Naive thymus-derived CD4-positive, alpha-beta T cell (primary cell): ENCODE results near the gene TOR1AIP1. TPM values are rescaled to one million over a fixed set of nuclear protein-coding genes. Genes with fewer than 3 reads are reported as not detected.

Experiments used
- ATAC-seq: fragments of 150-1000 bp; cut with Tn5 transposase; 2 replicates; pipeline ENCODE4 v1.10.0; 2021; ENCODE audit warnings: mild to moderate bottlenecking, moderate library complexity
- CTCF ChIA-PET: fragments of 350-600 bp; sonication (Branson Sonifier 250); formaldehyde crosslinking; loops from one replicate; lab custom pipeline; 2021; ENCODE audit warnings: antibody characterized with exemption; lab: Charles Lee
- POLR2A ChIA-PET: fragments of 350-600 bp; sonication (Branson Sonifier 250); formaldehyde crosslinking; loops from one replicate; lab custom pipeline; 2021; ENCODE audit warnings: antibody characterized with exemption, inconsistent platforms; lab: Charles Lee
- DNase-seq, 9 donors: peaks; one replicate each; pipeline versions ENCODE4 v3.0.0 to v3.0.0-alpha.2; 2020 to 2022; ENCODE audit warnings: mixed read lengths in 1 of 9
- H3K27ac ChIP-seq: one replicate; pipeline ENCODE4 v1.7.0; 2013; ENCODE audit warnings: mild to moderate bottlenecking, low read depth, low read length, moderate library complexity
- H3K27me3 ChIP-seq, 2 donors: one replicate each; pipeline ENCODE4 v1.7.0; 2013; ENCODE audit warnings: low read length in 2 of 2, mild to moderate bottlenecking in 2 of 2, moderate library complexity in 2 of 2; ENCODE audit not compliant: control insufficient read depth in 2 of 2, insufficient read depth in 2 of 2
- H3K36me3 ChIP-seq, 3 experiments: 1 replicate in 2 of 3; 2 replicates in 1 of 3; pipeline ENCODE4 v1.7.0; 2013; ENCODE audit warnings: low read length in 3 of 3, mild to moderate bottlenecking in 3 of 3, moderate library complexity in 1 of 3; ENCODE audit not compliant: insufficient read depth in 3 of 3, control insufficient read depth in 2 of 3
- H3K4me1 ChIP-seq, 2 donors: one replicate each; pipeline ENCODE4 v1.7.0; 2013; ENCODE audit warnings: low read length in 2 of 2, mild to moderate bottlenecking in 2 of 2, moderate library complexity in 1 of 2; ENCODE audit not compliant: control insufficient read depth in 2 of 2, insufficient read depth in 2 of 2
- H3K4me3 ChIP-seq: 2 replicates; pipeline ENCODE4 v1.7.0; 2013; ENCODE audit warnings: mild to moderate bottlenecking, low read length
- H3K9me3 ChIP-seq, 3 experiments: 1 replicate in 2 of 3; 2 replicates in 1 of 3; pipeline ENCODE4 v1.7.0; 2013; ENCODE audit warnings: low read length in 3 of 3; ENCODE audit not compliant: control insufficient read depth in 2 of 3
- H3K27ac Mint-ChIP-seq, 9 donors: one replicate each; pipeline ENCODE4 v1.8.0; 2020 to 2022; ENCODE audit warnings: mixed read lengths in 9 of 9, mild to moderate bottlenecking in 8 of 9, moderate library complexity in 5 of 9, inconsistent platforms in 2 of 9
- H3K27me3 Mint-ChIP-seq, 5 donors: one replicate each; pipeline ENCODE4 v1.8.0; 2021 to 2022; ENCODE audit warnings: mixed read lengths in 5 of 5, mild to moderate bottlenecking in 1 of 5
- H3K36me3 Mint-ChIP-seq, 5 donors: one replicate each; pipeline ENCODE4 v1.8.0; 2020 to 2022; ENCODE audit warnings: mixed read lengths in 5 of 5, mild to moderate bottlenecking in 3 of 5, inconsistent platforms in 1 of 5
- H3K4me1 Mint-ChIP-seq, 7 donors: one replicate each; pipeline ENCODE4 v1.8.0; 2020 to 2022; ENCODE audit warnings: mixed read lengths in 7 of 7, mild to moderate bottlenecking in 3 of 7, inconsistent platforms in 1 of 7
- H3K4me3 Mint-ChIP-seq, 10 donors: one replicate each; pipeline ENCODE4 v1.8.0; 2020 to 2022; ENCODE audit warnings: mild to moderate bottlenecking in 10 of 10, mixed read lengths in 10 of 10, moderate library complexity in 6 of 10, inconsistent platforms in 2 of 10
- H3K9me3 Mint-ChIP-seq, 11 donors: one replicate each; pipeline ENCODE4 v1.8.0; 2020 to 2022; ENCODE audit warnings: mixed read lengths in 11 of 11, mild to moderate bottlenecking in 4 of 11, inconsistent platforms in 1 of 11, moderate library complexity in 1 of 11
- intact Hi-C, 2 donors: fragments of 100-400 bp; cut with micrococcal nuclease; formaldehyde crosslinking; loops; one replicate each; pipeline ENCODE4 v1.15.1; 2023
- polyA plus RNA-seq, 2 donors: library from polyadenylated mRNA; unstranded; fragments of 300-500 nt; fragmentation: Illumina TruSeq; gene quantifications; one replicate each; pipeline ENCODE4 v1.2.3, GENCODE V29; 2021
- total RNA-seq, 6 experiments: library from RNA in 5 of 6; stranded (reverse) in 5 of 6; gene quantifications; 1 replicate in 5 of 6; 2 replicates in 1 of 6; pipeline ENCODE4 v1.2.3 and lab custom pipeline; 2021 to 2026

Gene TOR1AIP1
- total and polyA plus RNA-seq, 7 experiments from 2014 or later, result 47.4 to 88.6 (median 59.5) TPM

GRCh38 chr1:179952186-179952585, 70.1 kb downstream of the TOR1AIP1 start:
- Mint-ChIP-seq H3K27ac (peak overlapping the region; percentile 83 to 98 (median 96)), H3K9me3 (peaks cover 0 to 2% (median 0%) of the 10 kb centered on the region in 11 donors), H3K4me3 (peak overlapping the region in 9 of 10 donors; percentile 1 to 90 (median 37)), H3K4me1 (peaks cover 17 to 51% (median 39%) of the 10 kb centered on the region in 7 donors), H3K27me3 (peaks cover 0 to 2% (median 0%) of the 10 kb centered on the region in 5 donors), H3K36me3 (peaks cover 0 to 12% (median 0%) of the 10 kb centered on the region in 5 donors)
- intact Hi-C loops, result loop anchor here (5.0 to 10.0 kb wide), 4 partner anchors 35 to 1153 kb away; no protein-coding TSS in a partner anchor
- ATAC-seq, result no peak
- CTCF ChIA-PET, result no interaction called here
- Histone ChIP-seq H3K27ac (peak overlapping the region; percentile 95), H3K27me3 (no peaks in the 10 kb centered on the region), H3K9me3 (no peaks in the 10 kb centered on the region), H3K4me3 (no peak overlapping the region), H3K4me1 (peaks cover 25 to 32% of the 10 kb centered on the region in 2 donors), H3K36me3 (peaks cover 0 to 7% (median 0%) of the 10 kb centered on the region in 3 experiments)
- DNase-seq, result no peak
- POLR2A ChIA-PET, result interaction anchor here (5.8 kb wide), 1 partner anchor 69 kb away, joined by 82 read pairs; the partner anchor contains the start of gene TOR1AIP1

GRCh38 chr1:179953974-179954492, 71.9 kb downstream of the TOR1AIP1 start:
- ATAC-seq, result peak; percentile 15
- H3K27me3 Mint-ChIP-seq, result no peaks in the 10 kb centered on the region
- peaks cover 0 to 7% (median 0%) of the 10 kb centered on the region in 3 experiments for H3K36me3 ChIP-seq
- DNase-seq, result peak in 2 of 9 donors; percentile 8 to 38
- peaks cover 0 to 14% (median 0%) of the 10 kb centered on the region in 5 donors for H3K36me3 Mint-ChIP-seq
- intact Hi-C loops, result loop anchor here (1.0 to 10.0 kb wide), 17 partner anchors 37 to 1151 kb away; partner anchors contain the start of genes TOR1AIP1 (in 2 of the 2), TOR1AIP2 (in 2 of the 2), ACBD6 (in 1 of the 2) and AXDND1 (in 1 of the 2)
- peaks cover 31 to 67% (median 55%) of the 10 kb centered on the region in 7 donors for H3K4me1 Mint-ChIP-seq
- H3K9me3 Mint-ChIP-seq, result peaks cover 0 to 2% (median 0%) of the 10 kb centered on the region in 11 donors
- no peaks in the 10 kb centered on the region for H3K27me3 ChIP-seq
- H3K27ac Mint-ChIP-seq, result peak overlapping the region; percentile 91 to 99 (median 97)
- H3K4me3 ChIP-seq, result peak overlapping the region; percentile 67
- peaks cover 32 to 42% of the 10 kb centered on the region in 2 donors for H3K4me1 ChIP-seq
- H3K9me3 ChIP-seq, result no peaks in the 10 kb centered on the region
- peak overlapping the region; percentile 81 to 95 (median 91) for H3K4me3 Mint-ChIP-seq
- CTCF ChIA-PET, result interaction anchor here (0.9 to 1.9 kb wide), 4 partner anchors 72 to 139 kb away, joined by 3 to 5 read pairs (median 4); no protein-coding TSS in a partner anchor
- POLR2A ChIA-PET, result interaction anchor here (0.6 to 5.8 kb wide), 22 partner anchors 9 to 1079 kb away, joined by 3 to 82 read pairs (median 3); partner anchors contain the start of genes ACBD6, TOR1AIP1 and TOR1AIP2
- H3K27ac ChIP-seq, result peak overlapping the region; percentile 95

GRCh38 chr1:179954493-179955286, 72.6 kb downstream of the TOR1AIP1 start, which contains the start of gene CEP350:
CEP350 (plus strand) TSS chr1:179954810; CDS start chr1:179986182, 31,372 bp downstream.
- Histone ChIP-seq H3K36me3 (peaks cover 0 to 7% (median 0%) of the 10 kb centered on the region in 3 experiments), H3K4me3 (peak within 1 kb of the TSS; percentile 67), H3K27ac (peak within 1 kb of the TSS; percentile 95), H3K4me1 (peaks cover 32 to 42% of the 10 kb centered on the region in 2 donors), H3K9me3 (no peaks in the 10 kb centered on the region), H3K27me3 (no peaks in the 10 kb centered on the region)
- Mint-ChIP-seq H3K27ac (peak within 1 kb of the TSS; percentile 91 to 99 (median 97)), H3K27me3 (no peaks in the 10 kb centered on the region), H3K4me1 (peaks cover 34 to 72% (median 62%) of the 10 kb centered on the region in 7 donors), H3K4me3 (peak within 1 kb of the TSS; percentile 81 to 97 (median 93)), H3K36me3 (peaks cover 0 to 15% (median 0%) of the 10 kb centered on the region in 5 donors), H3K9me3 (peaks cover 0 to 2% (median 0%) of the 10 kb centered on the region in 11 donors)
- intact Hi-C loops, result loop anchor here (1.0 to 10.0 kb wide), 18 partner anchors 37 to 1150 kb away; partner anchors contain the start of genes TOR1AIP1 (in 2 of the 2), TOR1AIP2 (in 2 of the 2), ACBD6 (in 1 of the 2) and AXDND1 (in 1 of the 2)
- POLR2A ChIA-PET, result interaction anchor here (0.6 to 5.8 kb wide), 22 partner anchors 9 to 1079 kb away, joined by 3 to 82 read pairs (median 4); partner anchors contain the start of genes ACBD6, QSOX1, TOR1AIP1 and TOR1AIP2
- CTCF ChIA-PET, result interaction anchor here (0.9 to 1.9 kb wide), 5 partner anchors 72 to 140 kb away, joined by 3 to 5 read pairs (median 3); no protein-coding TSS in a partner anchor
- DNase-seq, result peak; percentile 93 to 99 (median 98)
- ATAC-seq, result peak; percentile 92

- Histone ChIP-seq H3K4me1 (peaks cover 32 to 42% of the 10 kb centered on the region in 2 donors), H3K4me3 (peak overlapping the region; percentile 67), H3K36me3 (peaks cover 0 to 7% (median 0%) of the 10 kb centered on the region in 3 experiments), H3K27me3 (no peaks in the 10 kb centered on the region), H3K9me3 (no peaks in the 10 kb centered on the region), H3K27ac (peak overlapping the region; percentile 95)
- Mint-ChIP-seq H3K9me3 (peaks cover 0 to 2% (median 0%) of the 10 kb centered on the region in 11 donors), H3K36me3 (peaks cover 0 to 18% (median 2%) of the 10 kb centered on the region in 5 donors), H3K27me3 (no peaks in the 10 kb centered on the region), H3K4me3 (peak overlapping the region; percentile 81 to 97 (median 92)), H3K27ac (peak overlapping the region; percentile 88 to 97 (median 93)), H3K4me1 (peaks cover 34 to 78% (median 67%) of the 10 kb centered on the region in 7 donors)
- intact Hi-C loops, result loop anchor here (2.0 to 10.0 kb wide), 4 partner anchors 37 to 1150 kb away; partner anchors contain the start of gene STX6 (in 1 of the 2)
- ChIA-PET POLR2A (interaction anchor here (1.0 to 5.8 kb wide), 8 partner anchors 8 to 199 kb away, joined by 3 to 82 read pairs (median 4); partner anchors contain the start of genes QSOX1, TOR1AIP1 and TOR1AIP2), CTCF (interaction anchor here (0.7 to 1.3 kb wide), 2 partner anchors 41 to 141 kb away, joined by 3 read pairs; no protein-coding TSS in a partner anchor)
- DNase-seq (no peak), ATAC-seq (no peak)
Measured at GRCh38 chr1:179955287-179955680, 73.2 kb downstream of the TOR1AIP1 start.

- H3K9me3 ChIP-seq, result no peaks in the 10 kb centered on the region
- peak overlapping the region; percentile 95 for H3K27ac ChIP-seq
- ChIA-PET POLR2A (interaction anchor here (1.0 to 5.8 kb wide), 3 partner anchors 10 to 199 kb away, joined by 3 to 82 read pairs (median 4); partner anchors contain the start of genes QSOX1 and TOR1AIP1), CTCF (interaction anchor here (0.7 to 1.3 kb wide), 2 partner anchors 41 to 141 kb away, joined by 3 read pairs; no protein-coding TSS in a partner anchor)
- peaks cover 0 to 7% (median 0%) of the 10 kb centered on the region in 3 experiments for H3K36me3 ChIP-seq
- Mint-ChIP-seq H3K4me1 (peaks cover 34 to 80% (median 70%) of the 10 kb centered on the region in 7 donors), H3K9me3 (peaks cover 0 to 2% (median 0%) of the 10 kb centered on the region in 11 donors), H3K36me3 (peaks cover 0 to 20% (median 4%) of the 10 kb centered on the region in 5 donors), H3K27ac (peak overlapping the region; percentile 88 to 97 (median 93)), H3K4me3 (peak overlapping the region; percentile 81 to 97 (median 92)), H3K27me3 (no peaks in the 10 kb centered on the region)
- peak overlapping the region; percentile 67 for H3K4me3 ChIP-seq
- H3K4me1 ChIP-seq, result peaks cover 32 to 42% of the 10 kb centered on the region in 2 donors
- ATAC-seq, result no peak
- intact Hi-C loops, result loop anchor here (2.0 to 10.0 kb wide), 4 partner anchors 37 to 1149 kb away; partner anchors contain the start of gene STX6 (in 1 of the 2)
- DNase-seq, result no peak
- H3K27me3 ChIP-seq, result no peaks in the 10 kb centered on the region
Measured at GRCh38 chr1:179955731-179956130, 73.6 kb downstream of the TOR1AIP1 start.
